ENCODE data around the gene FNDC1. TPM values are rescaled to one million over a fixed set of nuclear protein-coding genes. Genes with fewer than 3 reads are reported as not detected.

FNDC1 gene
- polyA plus RNA-seq, 1 experiment = 0.01 TPM

GRCh38 chr6:159194421-159194820 lies 25.2 kb downstream of the FNDC1 start:
- no peak overlapping the region for H3K27ac ChIP-seq (ENCODE audit: low read depth, low read length)
- CTCF ChIA-PET = interaction anchor here (1.8 kb wide), 1 partner anchor 20 kb away, joined by 4 read pairs; no protein-coding TSS in a partner anchor
- no peak overlapping the region for H3K4me3 ChIP-seq (ENCODE audit: low read depth, low read length)
- no peak for DNase-seq (ENCODE audit: low read depth, low spot score)
- H3K27me3 ChIP-seq (ENCODE audit: control insufficient read depth, insufficient read depth, low read length) = no peaks in the 10 kb centered on the region
- no peaks in the 10 kb centered on the region for H3K9me3 ChIP-seq (ENCODE audit: control insufficient read depth, insufficient read depth, low read length)
- POLR2A ChIA-PET = no interaction called here
- TF ChIP-seq, protein P1, sequence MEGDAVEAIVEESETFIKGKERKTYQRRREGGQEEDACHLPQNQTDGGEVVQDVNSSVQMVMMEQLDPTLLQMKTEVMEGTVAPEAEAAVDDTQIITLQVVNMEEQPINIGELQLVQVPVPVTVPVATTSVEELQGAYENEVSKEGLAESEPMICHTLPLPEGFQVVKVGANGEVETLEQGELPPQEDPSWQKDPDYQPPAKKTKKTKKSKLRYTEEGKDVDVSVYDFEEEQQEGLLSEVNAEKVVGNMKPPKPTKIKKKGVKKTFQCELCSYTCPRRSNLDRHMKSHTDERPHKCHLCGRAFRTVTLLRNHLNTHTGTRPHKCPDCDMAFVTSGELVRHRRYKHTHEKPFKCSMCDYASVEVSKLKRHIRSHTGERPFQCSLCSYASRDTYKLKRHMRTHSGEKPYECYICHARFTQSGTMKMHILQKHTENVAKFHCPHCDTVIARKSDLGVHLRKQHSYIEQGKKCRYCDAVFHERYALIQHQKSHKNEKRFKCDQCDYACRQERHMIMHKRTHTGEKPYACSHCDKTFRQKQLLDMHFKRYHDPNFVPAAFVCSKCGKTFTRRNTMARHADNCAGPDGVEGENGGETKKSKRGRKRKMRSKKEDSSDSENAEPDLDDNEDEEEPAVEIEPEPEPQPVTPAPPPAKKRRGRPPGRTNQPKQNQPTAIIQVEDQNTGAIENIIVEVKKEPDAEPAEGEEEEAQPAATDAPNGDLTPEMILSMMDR (IDR thresholded peaks at IDR 0.05; ENCODE audit: low read depth, low read length) = no peak

GRCh38 chr6:159196430-159196975 lies 27.3 kb downstream of the FNDC1 start:
- Histone ChIP-seq H3K27ac (ENCODE audit: low read depth, low read length) (no peak overlapping the region), H3K9me3 (ENCODE audit: control insufficient read depth, insufficient read depth, low read length) (no peaks in the 10 kb centered on the region), H3K4me3 (ENCODE audit: low read depth, low read length) (no peak overlapping the region), H3K27me3 (ENCODE audit: control insufficient read depth, insufficient read depth, low read length) (no peaks in the 10 kb centered on the region)
- TF ChIP-seq, protein P1 (IDR thresholded peaks at IDR 0.05; ENCODE audit: low read depth, low read length) = no peak
- no peak for DNase-seq (ENCODE audit: low read depth, low spot score)
- POLR2A ChIA-PET = no interaction called here
- CTCF ChIA-PET = no interaction called here

DNA sequence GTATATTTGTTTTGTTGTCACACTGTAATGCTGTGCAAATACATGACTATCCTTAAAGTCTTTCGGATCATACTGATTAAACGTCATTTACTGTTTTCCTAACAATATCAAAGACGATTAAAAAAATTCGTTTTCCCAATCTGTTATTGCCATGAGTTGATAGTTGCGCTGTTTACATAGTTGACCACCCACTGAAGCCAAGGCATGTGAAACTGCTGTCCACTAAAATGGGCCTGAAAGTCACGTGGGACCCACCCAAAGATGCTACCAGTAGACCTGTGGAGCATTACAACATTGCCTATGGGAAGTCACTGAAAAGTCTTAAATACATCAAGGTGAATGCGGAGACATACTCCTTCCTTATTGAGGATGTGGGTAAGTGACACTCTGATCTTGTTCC lies 28.1 kb downstream of the FNDC1 start:
- ChIA-PET POLR2A (no interaction called here), CTCF (no interaction called here)
- no peak for DNase-seq (ENCODE audit: low read depth, low spot score)
- TF ChIP-seq, protein P1 (IDR thresholded peaks at IDR 0.05; ENCODE audit: low read depth, low read length) = no peak
- H3K27ac ChIP-seq (ENCODE audit: low read depth, low read length) = no peak overlapping the region
- H3K27me3 ChIP-seq (ENCODE audit: control insufficient read depth, insufficient read depth, low read length) = no peaks in the 10 kb centered on the region
- no peak overlapping the region for H3K4me3 ChIP-seq (ENCODE audit: low read depth, low read length)
- no peaks in the 10 kb centered on the region for H3K9me3 ChIP-seq (ENCODE audit: control insufficient read depth, insufficient read depth, low read length)

- no peak overlapping the region for H3K27ac ChIP-seq (ENCODE audit: low read depth, low read length)
- CTCF ChIA-PET = interaction anchor here (0.7 to 1.6 kb wide), 3 partner anchors 27 to 454 kb away, joined by 4 to 5 read pairs (median 4); no protein-coding TSS in a partner anchor
- no peak for DNase-seq (ENCODE audit: low read depth, low spot score)
- no peak overlapping the region for H3K4me3 ChIP-seq (ENCODE audit: low read depth, low read length)
- no peaks in the 10 kb centered on the region for H3K9me3 ChIP-seq (ENCODE audit: control insufficient read depth, insufficient read depth, low read length)
- POLR2A ChIA-PET = interaction anchor here (0.6 kb wide), 1 partner anchor 556 kb away, joined by 3 read pairs; no protein-coding TSS in a partner anchor
- TF ChIP-seq, protein P1 (IDR thresholded peaks at IDR 0.05; ENCODE audit: low read depth, low read length) = no peak
- H3K27me3 ChIP-seq (ENCODE audit: control insufficient read depth, insufficient read depth, low read length) = no peaks in the 10 kb centered on the region
These were observed 32.1 kb downstream of the FNDC1 start for GRCh38 chr6:159201336-159201735.

DNA sequence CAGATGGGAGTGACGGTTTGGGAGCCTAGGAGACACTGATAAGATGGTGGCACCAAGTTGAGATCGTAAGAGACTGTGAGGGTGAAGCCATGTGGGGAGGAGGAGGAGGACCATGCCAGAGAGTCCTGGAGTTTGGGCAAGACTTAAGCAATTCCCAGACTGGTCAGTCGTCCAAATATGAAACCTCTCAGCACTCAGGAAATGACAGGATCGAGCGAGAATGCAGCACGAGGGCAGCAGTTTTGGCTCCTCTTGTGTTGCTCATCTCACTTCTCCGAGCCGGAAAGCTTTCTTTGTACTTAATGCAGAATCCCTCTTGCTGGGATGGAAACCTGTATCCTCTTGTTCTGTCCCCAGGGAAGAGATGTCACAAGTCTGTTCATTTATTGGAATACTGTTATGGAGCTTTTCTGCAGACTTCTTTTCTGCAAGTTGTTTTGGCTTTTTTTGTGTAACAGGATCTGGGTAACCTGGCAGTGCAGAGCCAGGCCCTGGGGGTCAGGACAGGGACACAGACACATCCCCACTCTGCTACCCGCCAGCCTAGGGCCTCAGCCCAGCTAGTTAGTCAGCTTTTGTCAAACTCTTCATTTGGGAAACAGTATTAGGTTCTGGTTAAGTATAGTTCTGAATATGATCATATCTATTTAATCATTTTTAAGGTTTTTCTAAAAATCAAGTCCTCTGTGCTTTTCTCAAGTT lies 34.3 kb downstream of the FNDC1 start:
- H3K9me3 ChIP-seq (ENCODE audit: control insufficient read depth, insufficient read depth, low read length) = no peaks in the 10 kb centered on the region
- peak; percentile 69 for DNase-seq (ENCODE audit: low read depth, low spot score)
- ChIA-PET POLR2A (no interaction called here), CTCF (interaction anchor here (1.0 kb wide), 1 partner anchor 29 kb away, joined by 4 read pairs; no protein-coding TSS in a partner anchor)
- peak overlapping the region; percentile 65 for H3K27ac ChIP-seq (ENCODE audit: low read depth, low read length)
- TF ChIP-seq, protein P1 (IDR thresholded peaks at IDR 0.05; ENCODE audit: low read depth, low read length) = no peak
- H3K4me3 ChIP-seq (ENCODE audit: low read depth, low read length) = no peak overlapping the region
- H3K27me3 ChIP-seq (ENCODE audit: control insufficient read depth, insufficient read depth, low read length) = no peaks in the 10 kb centered on the region

All from AG04450 (cell line).